IPS-15b (cell line): ENCODE results near the gene CHCHD10.

ENCODE experiments used
- H3K27me3 ChIP-seq: one replicate; pipeline ENCODE4 v1.6.1; 2013; ENCODE audit warnings: low read length; ENCODE audit not compliant: control insufficient read depth, insufficient read depth
- H3K36me3 ChIP-seq: one replicate; pipeline ENCODE4 v1.6.1; 2013; ENCODE audit warnings: low read length; ENCODE audit not compliant: control insufficient read depth, insufficient read depth
- H3K4me1 ChIP-seq: one replicate; pipeline ENCODE4 v1.6.1; 2013; ENCODE audit warnings: mild to moderate bottlenecking, low read length; ENCODE audit not compliant: control insufficient read depth, insufficient read depth
- H3K4me3 ChIP-seq: one replicate; pipeline ENCODE4 v1.5.1; 2013; ENCODE audit warnings: low read depth, low read length
- H3K9ac ChIP-seq: one replicate; pipeline ENCODE4 v1.6.1; 2013; ENCODE audit warnings: low read depth, mild to moderate bottlenecking, low read length
- H3K9me3 ChIP-seq: one replicate; pipeline ENCODE4 v1.6.1; 2013; ENCODE audit warnings: mild to moderate bottlenecking, low read length; ENCODE audit not compliant: control insufficient read depth, insufficient read depth

Gene CHCHD10

GRCh38 chr22:23767673-23768548, at the start of gene CHCHD10:
Gene CHCHD10 (minus strand): TSS chr22:23767972. CDS start chr22:23767874, 98 bp downstream.
- peaks cover 13% of the 10 kb centered on the region for H3K36me3 ChIP-seq
- no peaks in the 10 kb centered on the region for H3K9me3 ChIP-seq
- peak within 1 kb of the TSS; percentile 84 for H3K4me3 ChIP-seq
- H3K27me3 ChIP-seq: peaks cover 9% of the 10 kb centered on the region
- H3K9ac ChIP-seq: peak within 1 kb of the TSS; percentile 73
- H3K4me1 ChIP-seq: peaks cover 12% of the 10 kb centered on the region

GRCh38 chr22:23817146-23817545, 49.4 kb upstream of the CHCHD10 start:
- H3K4me3 ChIP-seq: no peak overlapping the region
- peaks cover 29% of the 10 kb centered on the region for H3K36me3 ChIP-seq
- no peaks in the 10 kb centered on the region for H3K9me3 ChIP-seq
- H3K9ac ChIP-seq: no peak overlapping the region
- H3K27me3 ChIP-seq: no peaks in the 10 kb centered on the region
- H3K4me1 ChIP-seq: no peaks in the 10 kb centered on the region

GRCh38 chr22:23816156-23816976, 48.6 kb upstream of the CHCHD10 start:
- Histone ChIP-seq H3K4me3 (no peak overlapping the region), H3K9me3 (no peaks in the 10 kb centered on the region), H3K9ac (no peak overlapping the region), H3K4me1 (no peaks in the 10 kb centered on the region), H3K27me3 (no peaks in the 10 kb centered on the region), H3K36me3 (peaks cover 29% of the 10 kb centered on the region)

- H3K4me1 ChIP-seq: no peaks in the 10 kb centered on the region
- peaks cover 22% of the 10 kb centered on the region for H3K36me3 ChIP-seq
- H3K27me3 ChIP-seq: no peaks in the 10 kb centered on the region
- H3K9me3 ChIP-seq: no peaks in the 10 kb centered on the region
- H3K4me3 ChIP-seq: no peak overlapping the region
- no peak overlapping the region for H3K9ac ChIP-seq
Observed at GRCh38 chr22:23815541-23816155, 47.9 kb upstream of the CHCHD10 start.

GRCh38 chr22:23812378-23812777, 44.6 kb upstream of the CHCHD10 start:
- Histone ChIP-seq H3K9ac (no peak overlapping the region), H3K4me1 (no peaks in the 10 kb centered on the region), H3K27me3 (no peaks in the 10 kb centered on the region), H3K36me3 (peaks cover 18% of the 10 kb centered on the region), H3K4me3 (no peak overlapping the region), H3K9me3 (no peaks in the 10 kb centered on the region)

- Histone ChIP-seq H3K9me3 (no peaks in the 10 kb centered on the region), H3K27me3 (no peaks in the 10 kb centered on the region), H3K4me3 (no peak overlapping the region), H3K36me3 (peaks cover 34% of the 10 kb centered on the region), H3K4me1 (no peaks in the 10 kb centered on the region), H3K9ac (no peak overlapping the region)
Observed at GRCh38 chr22:23806837-23807236, 39.1 kb upstream of the CHCHD10 start.

GRCh38 chr22:23804781-23805291, 37.1 kb upstream of the CHCHD10 start:
- Histone ChIP-seq H3K9me3 (no peaks in the 10 kb centered on the region), H3K4me1 (no peaks in the 10 kb centered on the region), H3K9ac (no peak overlapping the region), H3K36me3 (peaks cover 50% of the 10 kb centered on the region), H3K4me3 (no peak overlapping the region), H3K27me3 (no peaks in the 10 kb centered on the region)

- Histone ChIP-seq H3K9ac (no peak overlapping the region), H3K36me3 (peaks cover 54% of the 10 kb centered on the region), H3K9me3 (no peaks in the 10 kb centered on the region), H3K4me3 (no peak overlapping the region), H3K27me3 (no peaks in the 10 kb centered on the region), H3K4me1 (no peaks in the 10 kb centered on the region)
Observed at GRCh38 chr22:23803001-23803819, 35.4 kb upstream of the CHCHD10 start.

GRCh38 chr22:23801886-23802377, 34.2 kb upstream of the CHCHD10 start:
- Histone ChIP-seq H3K4me1 (no peaks in the 10 kb centered on the region), H3K27me3 (no peaks in the 10 kb centered on the region), H3K4me3 (no peak overlapping the region), H3K9me3 (no peaks in the 10 kb centered on the region), H3K9ac (no peak overlapping the region), H3K36me3 (peaks cover 56% of the 10 kb centered on the region)

GRCh38 chr22:23801238-23801821, 33.6 kb upstream of the CHCHD10 start:
- Histone ChIP-seq H3K4me3 (no peak overlapping the region), H3K27me3 (no peaks in the 10 kb centered on the region), H3K4me1 (no peaks in the 10 kb centered on the region), H3K9ac (no peak overlapping the region), H3K36me3 (peaks cover 52% of the 10 kb centered on the region), H3K9me3 (no peaks in the 10 kb centered on the region)
